Measurements from ENCODE around the gene PSMC5. TPM values are rescaled to one million over a fixed set of nuclear protein-coding genes. Genes with fewer than 3 reads are reported as not detected.

PSMC5 gene
- 100 to 1,000 TPM in 3 of 4 donors, 10 to 100 TPM in 1; 91.0 to 119 (median 103) TPM for total RNA-seq

DNA sequence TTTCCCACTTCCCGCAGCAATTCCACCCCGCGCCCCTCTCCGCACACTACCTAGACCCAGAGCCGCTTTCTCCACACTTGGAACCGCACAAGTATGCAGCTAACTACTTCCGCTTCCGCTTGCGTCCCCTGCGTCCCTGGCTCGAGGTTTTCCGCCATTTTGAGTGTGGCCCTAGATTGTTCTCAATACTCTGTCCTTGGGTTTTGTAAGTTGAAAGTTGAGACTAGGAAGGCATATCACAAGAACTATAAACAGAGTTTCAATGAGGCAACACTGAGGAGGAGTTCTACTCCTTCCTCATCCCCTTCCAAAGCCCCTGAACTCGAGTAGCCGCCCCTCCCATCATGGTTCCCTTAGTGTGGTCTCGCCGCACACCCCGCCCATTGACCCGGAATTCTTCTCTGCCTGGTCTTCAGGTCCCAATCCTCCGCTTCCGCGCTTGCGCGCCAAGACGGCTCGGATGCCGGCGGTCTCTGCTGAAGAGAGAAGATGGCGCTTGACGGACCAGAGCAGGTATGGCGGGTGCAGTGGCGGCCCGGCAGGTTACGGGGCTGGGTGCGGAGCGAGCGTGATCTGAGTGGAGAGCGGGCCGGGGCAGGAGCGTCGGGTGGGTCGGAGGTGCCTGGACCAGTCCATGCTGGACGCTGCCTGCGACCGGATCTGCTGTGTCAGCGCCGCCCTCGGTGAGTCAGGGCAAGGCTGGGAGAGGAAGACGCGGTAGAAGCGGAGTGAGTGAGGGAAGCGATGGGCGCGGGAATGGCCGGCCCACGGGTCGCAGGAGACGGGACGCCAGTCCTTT lies at the start of gene PSMC5, which contains the start of gene FTSJ3:
Gene PSMC5 (plus strand): TSS at position 430 of the 799 bp plus-strand sequence. CDS start 60 bp downstream, at position 490.
Gene FTSJ3 (minus strand): TSS at position 662 of the 799 bp plus-strand sequence. CDS start 761 bp downstream, outside the sequence.
- ATAC-seq (ENCODE audit: low FRiP score) (peak; percentile 96), DNase-seq (ENCODE audit: low spot score) (peak; percentile 84)
- TF ChIP-seq, protein P1, sequence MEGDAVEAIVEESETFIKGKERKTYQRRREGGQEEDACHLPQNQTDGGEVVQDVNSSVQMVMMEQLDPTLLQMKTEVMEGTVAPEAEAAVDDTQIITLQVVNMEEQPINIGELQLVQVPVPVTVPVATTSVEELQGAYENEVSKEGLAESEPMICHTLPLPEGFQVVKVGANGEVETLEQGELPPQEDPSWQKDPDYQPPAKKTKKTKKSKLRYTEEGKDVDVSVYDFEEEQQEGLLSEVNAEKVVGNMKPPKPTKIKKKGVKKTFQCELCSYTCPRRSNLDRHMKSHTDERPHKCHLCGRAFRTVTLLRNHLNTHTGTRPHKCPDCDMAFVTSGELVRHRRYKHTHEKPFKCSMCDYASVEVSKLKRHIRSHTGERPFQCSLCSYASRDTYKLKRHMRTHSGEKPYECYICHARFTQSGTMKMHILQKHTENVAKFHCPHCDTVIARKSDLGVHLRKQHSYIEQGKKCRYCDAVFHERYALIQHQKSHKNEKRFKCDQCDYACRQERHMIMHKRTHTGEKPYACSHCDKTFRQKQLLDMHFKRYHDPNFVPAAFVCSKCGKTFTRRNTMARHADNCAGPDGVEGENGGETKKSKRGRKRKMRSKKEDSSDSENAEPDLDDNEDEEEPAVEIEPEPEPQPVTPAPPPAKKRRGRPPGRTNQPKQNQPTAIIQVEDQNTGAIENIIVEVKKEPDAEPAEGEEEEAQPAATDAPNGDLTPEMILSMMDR (IDR thresholded peaks at IDR 0.05), result no peak

DNA sequence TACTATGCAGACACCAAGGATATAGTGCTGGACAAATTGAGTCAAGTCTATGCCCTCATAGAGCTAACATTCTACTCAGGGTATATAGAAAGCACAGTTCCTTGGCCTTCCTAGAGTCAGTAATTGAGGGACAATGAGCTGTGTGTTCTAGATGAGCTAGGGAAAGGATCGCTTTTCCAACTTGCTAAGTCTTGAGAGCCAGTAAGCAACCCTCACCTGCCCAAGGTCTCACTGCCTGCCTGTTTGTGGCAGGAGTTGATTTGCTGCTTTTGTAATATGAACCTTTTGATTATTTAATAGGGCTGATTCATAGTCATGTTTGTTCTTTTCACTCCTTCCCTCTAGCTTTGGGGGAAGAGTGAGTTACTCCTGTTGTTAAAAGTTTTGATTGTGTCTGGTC lies 46.7 kb upstream of the PSMC5 start:
- TF ChIP-seq, protein P1 (IDR thresholded peaks at IDR 0.05), result no peak
- no peak for ATAC-seq (ENCODE audit: low FRiP score)
- DNase-seq (ENCODE audit: low spot score), result no peak

DNA sequence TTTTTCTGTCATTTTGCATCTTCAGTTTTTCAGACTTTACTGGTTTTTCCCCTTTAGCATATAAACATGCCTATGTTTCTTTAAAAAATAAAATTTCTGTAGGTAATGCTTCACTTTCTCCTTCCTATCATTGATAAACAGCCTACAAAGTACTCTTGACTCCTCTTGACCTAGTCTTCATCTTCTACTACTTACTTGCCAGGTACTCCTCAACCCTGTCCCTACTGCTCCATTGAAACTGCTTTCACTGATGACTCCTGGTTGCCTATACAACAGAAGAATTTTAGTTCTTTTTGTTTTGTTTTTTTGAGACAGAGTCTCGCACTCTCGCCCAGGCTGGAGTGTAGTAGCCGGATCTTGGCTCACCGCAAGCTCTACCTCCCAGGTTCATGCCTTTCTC lies 46.3 kb upstream of the PSMC5 start:
- no peak for ATAC-seq (ENCODE audit: low FRiP score)
- no peak for DNase-seq (ENCODE audit: low spot score)
- TF ChIP-seq, protein P1 (IDR thresholded peaks at IDR 0.05), result no peak

DNA sequence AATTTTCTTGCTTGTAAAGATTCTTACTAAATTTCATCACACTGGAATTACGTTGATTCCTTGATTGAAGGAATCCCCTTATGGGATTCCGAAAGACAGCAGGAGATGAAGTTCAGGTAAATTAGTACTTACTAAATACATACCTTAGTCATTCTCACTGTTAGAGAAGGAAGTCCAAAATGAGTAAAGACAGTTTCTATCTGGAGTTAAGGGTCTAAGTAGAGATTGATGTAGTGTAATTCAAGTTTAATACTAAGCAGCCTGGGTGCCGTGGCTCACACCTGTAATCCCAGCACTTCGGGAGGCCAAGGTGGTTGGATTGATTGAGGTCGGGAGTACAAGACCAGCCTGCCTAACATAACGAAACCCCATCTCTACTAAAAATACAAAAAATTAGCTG lies 43.7 kb upstream of the PSMC5 start:
- ATAC-seq (ENCODE audit: low FRiP score) (no peak), DNase-seq (ENCODE audit: low spot score) (no peak)
- TF ChIP-seq, protein P1 (IDR thresholded peaks at IDR 0.05), result no peak

DNA sequence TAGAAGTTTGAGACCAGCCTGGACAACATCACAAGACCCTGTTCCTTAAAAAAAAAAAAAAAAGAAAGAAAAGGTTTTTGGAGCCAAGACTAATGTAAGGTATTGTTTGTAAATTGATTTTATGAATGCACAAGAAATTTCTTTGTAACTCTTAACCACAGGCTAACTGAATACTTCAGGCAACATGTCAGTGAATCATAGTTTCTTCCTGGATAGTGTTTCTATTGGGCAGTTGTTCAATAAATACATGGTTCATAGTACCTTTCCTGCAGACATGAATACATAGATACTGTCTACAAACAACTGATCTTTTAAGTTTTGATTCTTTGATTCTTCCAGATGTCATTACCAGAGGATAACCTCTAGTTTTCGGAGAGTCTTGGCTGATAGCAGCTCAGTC lies 41.7 kb upstream of the PSMC5 start:
- ATAC-seq (ENCODE audit: low FRiP score) (no peak), DNase-seq (ENCODE audit: low spot score) (no peak)
- TF ChIP-seq, protein P1 (IDR thresholded peaks at IDR 0.05), result no peak

DNA sequence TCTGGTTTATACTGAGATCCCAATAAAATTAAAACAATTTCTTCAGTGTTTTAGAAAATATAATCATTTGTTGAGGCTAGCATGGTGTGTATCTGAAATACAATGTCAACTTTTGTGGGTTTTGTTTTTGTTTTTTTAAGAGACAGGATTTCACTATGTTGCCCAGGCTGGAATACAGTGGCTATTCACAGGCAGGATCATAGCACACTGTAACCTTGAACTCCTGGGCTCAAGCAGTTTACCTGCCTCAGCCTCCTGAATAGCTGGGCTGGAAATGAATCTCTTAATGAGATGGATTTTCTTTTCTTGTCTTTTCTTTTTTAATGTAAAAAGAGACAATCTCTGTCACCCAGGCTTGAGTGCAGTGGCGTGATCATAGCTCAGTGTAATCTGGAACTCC lies 41.1 kb upstream of the PSMC5 start:
- TF ChIP-seq, protein P1 (IDR thresholded peaks at IDR 0.05), result no peak
- DNase-seq (ENCODE audit: low spot score) (no peak), ATAC-seq (ENCODE audit: low FRiP score) (no peak)
